Activated CD8-positive, alpha-beta memory T cell treated with anti-CD3 and anti-CD28 coated beads for 48 hours (primary cell): Measurements from ENCODE around the gene SERTAD4.
"Not testable (repeated sequence)": the region's sequence is repeated elsewhere in the genome, so short reads cannot be mapped to it uniquely, and the experiment has no call there.

Experiments
- DNase-seq, 3 experiments: peaks; one replicate each; pipeline ENCODE4 v3.0.0-alpha.2; 2020; ENCODE audit warnings: low read depth in 2 of 3, low spot score in 2 of 3

SERTAD4 gene

GRCh38 chr1:210257698-210258529, 25.3 kb downstream of the SERTAD4 start:
- DNase-seq: no peak

- no peak for DNase-seq
Measured at GRCh38 chr1:210259561-210259960, 27.0 kb downstream of the SERTAD4 start.

DNA sequence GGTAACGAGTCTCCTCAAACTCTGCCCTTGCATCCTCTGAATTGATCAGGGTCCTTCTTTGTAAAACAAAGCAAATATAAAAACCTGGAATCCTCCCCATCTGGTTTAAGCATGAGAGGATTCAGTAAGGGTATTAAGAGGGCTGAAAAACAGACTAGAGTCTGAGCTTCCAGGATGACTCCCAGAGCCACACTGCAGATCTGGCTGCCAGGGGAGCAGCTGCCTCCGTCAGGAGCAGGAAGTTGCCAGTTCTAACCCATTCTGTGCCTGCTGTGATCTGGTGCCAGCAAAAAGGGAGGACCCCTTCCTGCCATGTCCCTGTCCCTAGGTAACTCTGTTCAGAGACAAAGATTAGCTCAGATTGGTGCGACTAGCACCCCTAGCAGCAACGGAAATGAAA, 27.5 kb downstream of the SERTAD4 start:
- DNase-seq: no peak

DNA sequence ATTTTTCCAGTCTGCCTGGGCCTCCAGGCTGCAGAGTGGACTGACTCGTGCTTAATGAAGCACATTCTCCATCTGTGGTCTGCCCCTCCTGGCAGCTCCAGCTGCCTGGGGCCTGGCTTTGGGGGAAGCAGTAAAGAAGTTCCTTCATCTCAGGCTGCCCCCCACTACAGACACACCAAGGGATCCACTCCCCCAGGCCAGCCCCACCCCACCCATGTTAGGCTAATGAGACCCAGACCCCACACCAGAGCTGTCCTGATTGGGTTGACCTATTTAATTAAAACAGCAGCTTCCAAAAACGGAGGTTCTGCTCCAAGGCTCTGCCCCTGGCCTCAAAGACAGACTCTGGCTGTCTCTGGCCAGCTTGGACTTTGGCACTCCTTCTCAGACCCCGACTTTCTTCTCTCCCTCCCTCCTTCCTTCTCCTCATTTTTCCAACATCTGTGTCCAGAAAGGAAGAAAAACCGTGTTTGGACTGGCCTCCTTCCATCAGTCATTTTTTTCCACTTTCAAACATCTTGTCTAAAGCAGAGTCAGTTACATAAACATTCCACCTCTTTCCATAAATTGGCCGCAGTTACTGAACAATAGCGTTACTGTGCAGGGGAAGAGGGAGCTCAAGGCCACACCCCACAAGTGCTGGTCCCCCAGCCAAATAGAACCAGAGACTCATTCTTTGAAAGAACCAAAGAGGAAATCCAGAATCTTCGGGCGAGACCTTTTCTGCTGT, 29.7 kb downstream of the SERTAD4 start:
- no peak for DNase-seq

- no peak for DNase-seq
Measured at GRCh38 chr1:210262897-210263272, 30.3 kb downstream of the SERTAD4 start.

DNA sequence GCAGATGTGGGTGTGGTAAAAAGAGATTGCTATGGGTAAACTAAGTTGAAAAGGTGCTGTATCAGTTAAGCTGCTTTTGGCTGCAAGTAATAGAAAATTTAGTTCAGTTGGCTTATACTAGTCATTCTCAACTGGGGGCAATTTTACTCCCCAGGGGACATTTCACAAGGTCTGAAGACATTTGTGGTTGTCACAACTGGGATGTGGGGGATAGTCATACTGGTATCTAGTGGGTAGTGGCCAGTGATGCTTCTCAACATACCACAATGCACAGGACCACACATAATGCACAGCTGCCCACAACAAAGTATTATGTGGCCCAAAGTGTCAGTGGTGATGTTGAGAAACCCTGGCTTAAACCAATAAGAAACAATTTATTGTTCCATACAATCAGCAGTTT, 31.4 kb downstream of the SERTAD4 start:
- DNase-seq: no peak

DNA sequence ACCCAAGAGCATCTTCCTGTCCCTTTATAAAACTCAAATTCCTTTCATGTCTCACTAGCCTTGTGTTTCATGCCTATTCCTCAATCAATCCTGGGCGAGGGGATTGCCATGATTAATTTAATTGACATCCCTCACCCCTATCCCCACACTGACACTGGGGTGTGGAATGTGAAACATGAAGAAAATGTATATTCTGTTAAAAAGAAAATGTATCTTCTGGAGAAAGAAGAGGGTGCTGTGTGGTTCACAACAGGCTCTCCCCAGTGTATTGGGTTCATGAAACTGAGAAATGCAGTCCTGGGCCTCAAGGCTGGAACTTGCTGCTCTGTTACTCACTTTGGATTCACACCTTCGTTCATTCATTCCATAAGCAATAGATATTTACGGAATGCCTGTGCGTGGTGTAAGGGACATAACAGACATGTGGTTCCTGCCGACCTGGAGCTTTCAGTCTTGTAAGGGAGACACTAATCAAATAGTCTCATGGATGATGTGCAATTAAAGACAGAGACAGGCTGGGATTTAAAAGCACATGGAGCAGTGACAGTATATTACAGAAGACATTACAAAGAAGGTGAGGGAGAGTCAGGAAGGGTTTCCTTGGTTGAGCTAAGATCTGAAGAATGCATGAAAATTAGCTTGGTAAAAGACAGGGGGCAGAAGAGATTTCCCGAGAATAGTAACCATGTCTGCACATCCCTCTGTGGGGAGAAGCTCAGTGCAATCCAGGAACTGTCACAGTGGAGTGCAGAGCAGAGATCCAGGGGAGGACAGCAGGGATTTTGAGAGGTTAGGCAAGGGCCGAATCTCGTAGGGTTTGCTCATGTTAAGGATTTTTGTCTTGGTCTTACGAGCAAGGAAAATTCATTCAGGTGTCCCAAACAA, 32.1 kb downstream of the SERTAD4 start:
- DNase-seq: no peak

DNA sequence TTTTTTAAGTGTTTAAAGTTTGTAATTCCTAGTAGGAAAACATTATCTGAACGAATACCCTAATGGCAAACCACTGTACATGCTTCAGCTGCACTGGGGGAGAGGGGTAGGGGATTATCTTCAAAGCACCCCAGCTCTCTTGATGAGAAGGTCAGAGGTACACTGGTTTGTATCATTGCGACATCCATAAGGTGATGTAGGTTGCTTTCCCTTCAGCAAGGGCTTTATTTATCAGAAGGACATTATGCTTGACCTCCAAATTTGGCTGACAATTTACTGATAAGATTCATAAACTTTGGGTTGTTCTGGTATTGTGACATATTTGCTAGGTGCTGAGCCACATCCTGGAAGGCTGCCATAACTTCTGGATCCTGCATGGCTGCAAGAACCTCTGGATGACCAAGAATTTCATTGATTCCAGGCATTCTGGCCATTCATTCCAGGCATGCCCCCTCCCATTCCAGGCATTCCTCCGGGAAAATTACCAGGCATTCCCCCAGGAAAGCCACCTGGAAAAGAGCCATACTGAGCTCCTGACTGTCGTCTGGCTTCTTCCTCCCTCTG, 32.9 kb downstream of the SERTAD4 start:
- DNase-seq: not testable (repeated sequence)

DNA sequence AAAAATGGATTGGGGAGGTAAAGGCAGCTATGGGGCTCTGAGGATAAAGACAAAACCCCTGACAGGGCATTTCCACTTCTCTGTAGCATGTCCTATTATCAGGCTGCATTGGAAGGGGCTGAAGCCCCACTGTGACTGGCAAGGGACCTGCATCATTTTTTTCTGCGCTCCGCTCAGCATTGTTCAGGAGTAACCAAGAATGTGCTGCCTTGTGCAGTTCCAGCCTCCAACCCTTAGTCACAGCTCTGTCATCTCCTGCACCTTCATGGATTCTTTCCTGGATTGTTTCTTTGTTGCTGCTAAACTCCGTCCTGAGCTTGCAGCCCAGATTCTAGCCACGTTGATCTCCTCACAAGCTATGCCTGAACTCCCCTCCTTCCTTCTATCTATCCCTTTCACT, 37.4 kb downstream of the SERTAD4 start:
- DNase-seq: no peak

DNA sequence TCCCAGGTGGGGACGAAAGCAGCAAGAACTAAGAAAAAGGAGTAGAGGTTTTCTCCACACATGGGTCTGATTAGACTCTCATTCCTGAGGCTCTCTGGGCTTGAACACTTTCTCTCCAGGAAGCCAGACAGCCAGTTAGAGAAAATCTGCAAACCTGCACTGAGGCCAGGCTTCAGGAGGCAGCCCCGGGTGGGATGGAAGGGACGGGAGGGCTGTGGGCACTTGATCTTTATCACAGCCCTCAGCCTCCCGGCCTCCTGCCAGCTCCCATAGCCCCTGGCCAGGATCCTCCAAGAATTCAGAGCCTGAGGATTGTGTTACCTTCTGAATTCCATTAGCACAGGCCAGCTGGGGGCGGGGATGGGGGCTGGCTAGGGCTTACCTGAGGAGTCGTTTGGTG, 40.1 kb downstream of the SERTAD4 start:
- no peak for DNase-seq

DNA sequence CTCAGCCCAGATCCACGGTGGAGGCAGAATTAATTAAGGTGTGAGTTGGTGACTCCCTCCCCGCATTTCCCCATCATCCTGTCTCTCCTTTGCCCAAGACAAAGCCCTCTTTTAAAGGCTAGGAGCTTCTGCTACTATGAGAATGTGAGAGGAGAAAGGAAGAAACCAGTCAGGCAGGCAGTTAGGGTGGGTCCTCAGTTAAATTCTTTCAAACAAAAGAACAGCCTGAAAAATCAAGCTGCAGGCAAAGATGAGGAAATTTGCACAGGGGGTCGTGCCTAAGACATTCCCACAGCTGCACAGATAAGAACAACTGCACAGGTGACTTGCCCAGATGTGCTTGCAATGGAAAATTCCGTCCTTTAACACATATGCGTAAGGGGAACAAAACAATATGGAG, 47.6 kb downstream of the SERTAD4 start:
- DNase-seq: no peak

DNA sequence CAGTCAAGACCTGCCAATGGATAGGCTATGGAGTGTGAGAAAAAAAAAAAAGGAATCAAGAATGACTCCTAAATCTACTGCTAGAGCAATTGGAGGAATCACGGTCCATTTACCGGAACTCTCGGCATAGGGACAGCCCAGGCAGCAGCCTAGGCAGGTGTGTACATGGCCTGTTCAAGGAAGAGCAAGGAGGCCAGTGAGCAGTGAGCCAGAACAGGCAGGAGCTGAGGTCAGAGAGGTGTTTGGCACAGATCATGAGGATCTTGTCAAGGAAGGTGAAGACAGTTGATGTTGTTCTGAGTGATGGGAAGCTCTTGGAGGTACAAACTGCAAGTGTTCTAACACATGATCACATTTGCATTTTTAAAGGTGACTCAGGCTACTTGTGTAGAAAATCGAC, 55.5 kb downstream of the SERTAD4 start:
- no peak for DNase-seq

GRCh38 chr1:210289248-210289647, 56.7 kb downstream of the SERTAD4 start:
- no peak for DNase-seq

DNA sequence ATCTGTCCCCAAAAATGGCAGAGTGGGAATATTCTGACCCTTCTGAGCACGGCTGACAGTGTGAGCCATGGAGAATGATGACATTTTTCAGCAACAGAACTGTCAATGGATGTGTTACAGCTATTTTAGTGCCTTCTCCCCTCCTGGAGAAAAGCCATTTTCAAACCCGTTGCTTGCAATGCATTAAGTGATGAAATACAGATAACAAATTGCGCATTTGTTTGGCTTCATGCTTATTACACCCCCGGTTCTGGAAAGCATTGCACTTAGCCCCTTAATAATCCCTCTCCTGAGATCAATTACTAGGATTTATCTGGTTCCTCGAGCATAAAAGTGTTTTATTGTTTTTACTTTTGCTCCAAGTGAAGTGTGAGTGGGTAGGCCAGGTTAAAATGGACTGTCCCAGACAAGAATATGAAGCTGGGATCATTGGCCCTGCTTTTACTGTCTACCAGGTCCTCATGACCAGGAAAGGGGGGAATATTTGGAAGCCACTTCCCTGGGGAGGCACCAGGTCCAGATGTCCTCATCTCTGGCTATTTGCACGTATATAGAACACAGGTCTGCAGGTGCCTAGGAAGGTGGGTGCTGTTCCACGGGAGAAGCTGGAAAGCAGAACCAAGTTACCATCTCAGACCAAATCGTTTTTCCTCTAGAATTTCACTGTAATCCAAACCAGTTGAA, 58.6 kb downstream of the SERTAD4 start:
- DNase-seq: no peak

DNA sequence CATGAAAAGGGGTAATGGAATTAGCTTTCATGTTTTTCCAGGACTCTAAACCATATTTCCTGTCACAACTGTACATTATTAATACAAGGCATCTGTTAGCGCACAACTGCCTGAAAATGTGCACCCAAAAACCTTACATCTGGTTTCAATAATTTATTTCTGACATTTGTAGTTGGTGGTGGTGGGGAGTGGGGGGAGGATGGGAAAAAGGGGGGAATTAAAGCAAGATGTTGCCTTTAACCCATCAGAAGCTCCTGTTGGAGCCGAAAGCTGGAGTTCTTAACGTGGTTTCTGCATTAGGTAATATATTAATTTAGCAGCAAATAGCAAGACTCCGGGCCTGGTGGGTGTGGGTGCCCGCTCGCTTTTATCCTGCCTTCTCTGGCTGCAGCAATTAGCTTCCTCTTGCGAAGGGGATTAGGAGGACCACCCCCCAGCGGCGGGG, 59.2 kb downstream of the SERTAD4 start:
- DNase-seq: no peak

DNA sequence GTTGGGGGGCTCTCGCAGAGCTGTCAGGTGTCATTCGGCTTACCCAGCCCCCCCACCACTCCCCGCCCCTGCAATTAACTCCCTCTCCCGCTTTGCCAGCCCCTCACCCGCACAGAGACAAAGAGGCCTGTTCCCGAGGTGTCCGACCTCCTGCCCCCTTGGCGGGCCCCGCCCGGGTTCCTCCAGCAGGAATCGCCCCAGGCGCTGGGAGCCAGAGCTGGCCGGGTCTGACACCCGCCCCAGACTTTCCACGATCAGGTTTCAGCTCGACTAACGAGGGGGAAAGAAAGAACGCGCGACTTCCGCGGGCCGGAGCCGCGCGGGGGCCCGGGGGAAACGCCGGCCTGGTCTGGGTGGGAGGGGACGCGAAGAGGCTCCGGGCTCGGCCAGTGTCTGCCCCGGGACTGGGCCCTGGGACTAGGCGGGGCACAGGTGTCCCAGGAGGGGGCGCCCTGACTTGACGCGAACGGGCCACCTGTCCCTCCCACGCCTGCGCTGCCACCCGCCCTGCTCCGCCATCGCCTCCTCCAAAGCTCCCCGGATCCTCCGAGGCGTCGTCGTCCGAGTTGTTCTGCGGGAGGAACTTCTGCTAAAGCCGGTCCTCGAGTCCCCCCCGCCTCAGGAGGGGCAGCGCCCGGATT, 59.8 kb downstream of the SERTAD4 start:
- peak in 1 of 3 experiments; percentile 8 for DNase-seq

DNA sequence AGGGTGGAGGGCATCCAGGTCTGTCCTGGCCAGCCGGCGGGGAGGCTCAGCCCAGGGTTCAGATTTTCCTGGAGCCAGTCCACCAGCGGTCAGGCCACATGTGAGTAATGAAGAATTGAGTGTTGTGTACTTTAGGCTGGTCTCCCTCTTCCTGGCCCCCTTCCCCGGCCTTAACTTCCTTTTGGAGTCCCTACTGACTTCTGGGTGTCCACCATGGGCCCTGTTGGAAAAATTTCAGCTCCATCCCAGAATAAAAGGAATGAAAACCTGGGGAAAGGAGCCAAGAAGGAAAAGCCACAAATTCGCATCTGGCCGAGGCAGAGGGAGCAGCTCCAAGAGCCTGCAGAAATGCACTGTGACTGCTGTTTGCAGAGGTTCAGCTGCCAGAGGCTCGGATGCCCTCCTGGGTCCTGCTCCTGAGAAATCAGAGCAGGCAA, 60.6 kb downstream of the SERTAD4 start:
- DNase-seq: no peak

DNA sequence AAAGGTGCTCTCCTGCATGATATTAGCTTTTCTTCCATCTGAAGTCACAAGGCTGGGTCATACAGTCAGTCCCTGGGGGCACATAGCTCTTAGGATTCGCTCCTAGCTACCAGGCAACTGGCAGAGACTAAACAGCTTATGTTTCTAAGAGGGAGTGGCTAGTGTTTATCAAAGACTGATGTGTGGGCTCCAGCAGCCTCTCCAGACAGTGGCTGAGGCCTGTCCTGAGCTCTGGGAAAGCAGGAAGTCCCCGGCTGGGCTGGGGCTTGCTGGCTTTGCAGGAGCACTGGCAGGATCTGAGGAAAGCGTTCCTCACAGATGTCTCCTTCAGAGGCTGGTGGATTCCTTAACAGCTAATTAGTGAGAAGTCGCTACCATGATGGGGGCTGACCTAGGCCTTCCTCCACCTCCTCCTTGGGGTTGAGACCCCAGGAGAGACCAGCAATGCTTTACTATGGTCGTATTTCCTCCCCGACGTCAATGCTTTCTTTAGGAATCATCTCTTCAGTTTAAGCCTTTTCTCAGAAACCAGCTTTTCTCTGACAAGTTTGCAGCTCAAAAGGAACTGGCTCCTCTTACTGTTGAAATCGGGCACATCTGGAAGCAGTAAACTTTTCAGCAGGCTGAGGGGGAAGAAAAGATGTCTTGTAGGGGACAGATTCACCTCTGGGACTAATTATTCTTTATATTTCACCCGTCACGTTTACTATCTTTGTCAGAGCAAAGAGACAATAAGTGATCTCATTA, 62.6 kb downstream of the SERTAD4 start:
- no peak for DNase-seq
